GM18870 (cell line): ENCODE results near the gene MACROD2.
"Not testable (repeated sequence)": the region's sequence is repeated elsewhere in the genome, so short reads cannot be mapped to it uniquely, and the experiment has no call there.

ENCODE experiments used
- ATAC-seq: cut with Tn5 transposase; IDR thresholded peaks from one replicate; pipeline ENCODE4 v1.9.1; 2021; ENCODE audit warnings: moderate library complexity; ENCODE audit not compliant: unreplicated experiment

The MACROD2 gene

GRCh38 chr20:14963262-14963663 is 967.9 kb downstream of the MACROD2 start:
- no peak for ATAC-seq

GRCh38 chr20:14966203-14966602 is 970.9 kb downstream of the MACROD2 start:
- ATAC-seq: no peak

- ATAC-seq: no peak
Measured at GRCh38 chr20:14966808-14967207, 971.5 kb downstream of the MACROD2 start.

GRCh38 chr20:14972256-14972655 is 976.9 kb downstream of the MACROD2 start:
- no peak for ATAC-seq

GRCh38 chr20:14972690-14973089 is 977.4 kb downstream of the MACROD2 start:
- no peak for ATAC-seq

- no peak for ATAC-seq
Measured at GRCh38 chr20:14979453-14979986, 984.2 kb downstream of the MACROD2 start.

GRCh38 chr20:14981486-14981885 is 986.2 kb downstream of the MACROD2 start:
- not testable (repeated sequence) for ATAC-seq

GRCh38 chr20:14982324-14982723 is 987.0 kb downstream of the MACROD2 start:
- ATAC-seq: not testable (repeated sequence)

- no peak for ATAC-seq
Measured at GRCh38 chr20:14984305-14984704, 989.0 kb downstream of the MACROD2 start.

GRCh38 chr20:14984768-14985622 is 989.7 kb downstream of the MACROD2 start:
- no peak for ATAC-seq

GRCh38 chr20:14986026-14986655 is 990.8 kb downstream of the MACROD2 start:
- no peak for ATAC-seq

- ATAC-seq: no peak
Measured at GRCh38 chr20:14986656-14987055, 991.3 kb downstream of the MACROD2 start.

GRCh38 chr20:14989535-14990290 is 994.4 kb downstream of the MACROD2 start:
- ATAC-seq: no peak

- no peak for ATAC-seq
Measured at GRCh38 chr20:14991023-14991422, 995.7 kb downstream of the MACROD2 start.

GRCh38 chr20:14992153-14992552 is 996.8 kb downstream of the MACROD2 start:
- ATAC-seq: no peak

- ATAC-seq: no peak
Measured at GRCh38 chr20:14992961-14993360, 997.6 kb downstream of the MACROD2 start.

GRCh38 chr20:14996883-14997672 is 1001.8 kb downstream of the MACROD2 start:
- no peak for ATAC-seq

GRCh38 chr20:14997791-14998190 is 1002.5 kb downstream of the MACROD2 start:
- no peak for ATAC-seq

GRCh38 chr20:15005300-15005986 is 1010.1 kb downstream of the MACROD2 start:
- ATAC-seq: no peak

- ATAC-seq: no peak
Measured at GRCh38 chr20:15011631-15012030, 1016.3 kb downstream of the MACROD2 start.
